H1 (cell line): ENCODE data around the gene BAZ1B. TPM values are rescaled to one million over a fixed set of nuclear protein-coding genes. Genes with fewer than 3 reads are reported as not detected.

Experiments used
- CTCF ChIA-PET: fragments of 300-600 bp; sonication (Branson Sonifier 250); formaldehyde crosslinking; loops from one replicate; lab custom pipeline; 2021; ENCODE audit not compliant: partially characterized antibody; lab: Charles Lee
- POLR2A ChIA-PET: fragments of 300-600 bp; sonication (Branson Sonifier 250); formaldehyde crosslinking; loops from one replicate; lab custom pipeline; 2021; ENCODE audit warnings: inconsistent platforms; ENCODE audit not compliant: partially characterized antibody; lab: Charles Lee
- DNase-seq, 2 experiments: peaks; one replicate each; pipeline versions ENCODE4 v3.0.0 to v3.0.0-alpha.2; 2010 to 2022; ENCODE audit warnings: low spot score in 2 of 2, low read depth in 1 of 2, mixed read lengths in 1 of 2
- FAIRE-seq: peaks from 2 replicates; lab custom pipeline; 2011; peaks lifted over from hg19 to GRCh38; lab: Jason Lieb, UNC
- H2AFZ ChIP-seq: 2 replicates; pipeline ENCODE4 v1.8.1; 2012; ENCODE audit warnings: low read length, inconsistent platforms
- H2AK5ac ChIP-seq: 2 replicates; pipeline ENCODE4 v1.6.1; 2013; ENCODE audit warnings: low read depth, low read length
- H2BK120ac ChIP-seq: replicated peaks from 2 replicates; pipeline ENCODE3; 2013; ENCODE audit warnings: low read depth, low read length, inconsistent platforms
- H2BK12ac ChIP-seq: 2 replicates; pipeline ENCODE4 v1.6.1; 2013; ENCODE audit warnings: low read depth, low read length
- H2BK15ac ChIP-seq: 2 replicates; pipeline ENCODE4 v1.6.1; 2013; ENCODE audit warnings: low read length
- H2BK20ac ChIP-seq: 2 replicates; pipeline ENCODE4 v1.6.1; 2013; ENCODE audit warnings: low read length
- H2BK5ac ChIP-seq: 2 replicates; pipeline ENCODE4 v1.6.1; 2013; ENCODE audit warnings: low read depth, low read length
- H3K14ac ChIP-seq: 2 replicates; pipeline ENCODE4 v1.6.1; 2013; ENCODE audit warnings: inconsistent platforms; ENCODE audit not compliant: insufficient read length
- H3K18ac ChIP-seq: 2 replicates; pipeline ENCODE4 v1.6.1; 2013; ENCODE audit warnings: low read length; ENCODE audit errors: extremely low read depth
- H3K23ac ChIP-seq: 2 replicates; pipeline ENCODE4 v1.6.1; 2013; ENCODE audit warnings: inconsistent platforms; ENCODE audit not compliant: insufficient read length
- H3K23me2 ChIP-seq: 2 replicates; pipeline ENCODE4 v1.6.1; 2013; ENCODE audit warnings: low read depth, low read length
- H3K27ac ChIP-seq: 2 replicates; pipeline ENCODE4 v1.6.1; 2011; ENCODE audit warnings: low read depth, low read length, inconsistent platforms
- H3K27me3 ChIP-seq, 4 experiments: replicated peaks in 1 of 4; 1 replicate in 1 of 4; 2 replicates in 3 of 4; pipeline versions ENCODE4 v1.6.1 to v1.8.1; 2011 to 2013; ENCODE audit warnings: low read length in 3 of 4, mild to moderate bottlenecking in 3 of 4, inconsistent platforms in 2 of 4, mixed read lengths in 2 of 4, moderate library complexity in 1 of 4; ENCODE audit not compliant: control insufficient read depth in 3 of 4, insufficient read depth in 3 of 4; ENCODE audit errors: extremely low read depth in 1 of 4
- H3K36me3 ChIP-seq, 4 experiments: 2 replicates each; pipeline versions ENCODE4 v1.6.1 to v1.8.1; 2011 to 2013; ENCODE audit warnings: mild to moderate bottlenecking in 4 of 4, low read length in 3 of 4, moderate library complexity in 2 of 4, control low read depth in 1 of 4, inconsistent platforms in 1 of 4; ENCODE audit not compliant: insufficient read depth in 4 of 4, control insufficient read depth in 2 of 4
- H3K4ac ChIP-seq: replicated peaks from 2 replicates; pipeline ENCODE3; 2013; ENCODE audit warnings: low read length, low read depth, mixed read lengths, inconsistent platforms; ENCODE audit not compliant: insufficient read length
- H3K4me1 ChIP-seq, 4 experiments: replicated peaks in 1 of 4; 1 replicate in 1 of 4; 2 replicates in 3 of 4; pipeline versions ENCODE4 v1.6.1 to v1.8.1; 2011 to 2013; ENCODE audit warnings: low read length in 3 of 4, inconsistent platforms in 2 of 4, mixed read lengths in 1 of 4; ENCODE audit not compliant: insufficient read depth in 4 of 4, control insufficient read depth in 3 of 4
- H3K4me2 ChIP-seq, 2 experiments: 2 replicates each; pipeline versions ENCODE4 v1.6.1 to v1.8.1; 2011 to 2013; ENCODE audit warnings: low read depth in 2 of 2, low read length in 2 of 2, control low read depth in 1 of 2, inconsistent platforms in 1 of 2, mild to moderate bottlenecking in 1 of 2; ENCODE audit not compliant: insufficient read depth in 1 of 2
- H3K4me3 ChIP-seq, 4 experiments: fragments of 200-600, 300-600 bp in 1 of 4; sonication (generic), shearing (Covaris generic), sonication (Bioruptor Twin) in 1 of 4; 2 replicates each; pipeline versions ENCODE4 v1.5.1 to v1.8.1; 2011 to 2016; ENCODE audit warnings: low read length in 4 of 4, low read depth in 3 of 4, control low read depth in 2 of 4, inconsistent platforms in 2 of 4, mild to moderate bottlenecking in 2 of 4, mixed read lengths in 1 of 4, moderate library complexity in 1 of 4; ENCODE audit not compliant: insufficient read depth in 2 of 4; ENCODE audit errors: extremely low read depth in 1 of 4
- H3K56ac ChIP-seq: replicated peaks from 2 replicates; pipeline ENCODE3; 2013; ENCODE audit warnings: low read depth, mild to moderate bottlenecking, mixed read lengths, low read length, inconsistent platforms; ENCODE audit not compliant: insufficient read length
- H3K79me1 ChIP-seq: 2 replicates; pipeline ENCODE4 v1.6.1; 2013; ENCODE audit warnings: low read depth, low read length, control low read depth
- H3K79me2 ChIP-seq, 2 experiments: 2 replicates each; pipeline versions ENCODE4 v1.6.1 to v1.8.1; 2012 to 2013; ENCODE audit warnings: low read length in 2 of 2, mild to moderate bottlenecking in 2 of 2, inconsistent platforms in 1 of 2; ENCODE audit not compliant: insufficient read depth in 2 of 2, control insufficient read depth in 1 of 2
- H3K9ac ChIP-seq, 4 experiments: replicated peaks in 1 of 4; 1 replicate in 1 of 4; 2 replicates in 3 of 4; pipeline versions ENCODE4 v1.6.1 to v1.8.1; 2011 to 2013; ENCODE audit warnings: low read depth in 3 of 4, low read length in 3 of 4, control low read depth in 2 of 4, mild to moderate bottlenecking in 2 of 4, moderate library complexity in 2 of 4, inconsistent platforms in 1 of 4; ENCODE audit errors: extremely low read depth in 1 of 4
- H3K9me3 ChIP-seq, 2 experiments: 2 replicates each; pipeline versions ENCODE4 v1.6.1 to v1.8.1; 2012 to 2013; ENCODE audit warnings: mild to moderate bottlenecking in 2 of 2, moderate library complexity in 2 of 2, control low read depth in 1 of 2, inconsistent platforms in 1 of 2, low read depth in 1 of 2, low read length in 1 of 2, mixed read lengths in 1 of 2; ENCODE audit not compliant: insufficient read depth in 2 of 2
- H4K20me1 ChIP-seq, 2 experiments: replicated peaks in 1 of 2; 2 replicates each; pipeline versions ENCODE3 to v1.8.1; 2011 to 2013; ENCODE audit warnings: inconsistent platforms in 2 of 2, low read length in 2 of 2, mild to moderate bottlenecking in 1 of 2; ENCODE audit not compliant: insufficient read depth in 2 of 2, control insufficient read depth in 1 of 2
- H4K5ac ChIP-seq: 2 replicates; pipeline ENCODE4 v1.6.1; 2013; ENCODE audit warnings: low read length, low read depth, mixed read lengths, inconsistent platforms; ENCODE audit not compliant: insufficient read length
- H4K8ac ChIP-seq: 2 replicates; pipeline ENCODE4 v1.8.0; 2013; ENCODE audit warnings: mild to moderate bottlenecking, moderate library complexity, low read length, inconsistent platforms; ENCODE audit not compliant: insufficient read depth; ENCODE audit errors: extremely low read depth
- H4K91ac ChIP-seq: replicated peaks from 2 replicates; pipeline ENCODE3; 2013; ENCODE audit warnings: low read length, mixed read lengths, inconsistent platforms; ENCODE audit not compliant: insufficient read length
- BCL11A ChIP-seq, 2 experiments: IDR thresholded peaks; one replicate each; pipeline ENCODE4 v1.6.1; 2011; ENCODE audit warnings: low read depth in 2 of 2, low read length in 2 of 2, mild to moderate bottlenecking in 2 of 2
- CREB1 ChIP-seq: IDR thresholded peaks from 2 replicates; pipeline ENCODE4 v1.6.1; 2012; ENCODE audit warnings: inconsistent platforms
- E2F6 ChIP-seq: IDR thresholded peaks from 2 replicates; pipeline ENCODE4 v1.6.1; 2012; ENCODE audit warnings: inconsistent platforms
- EP300 ChIP-seq, 2 experiments: IDR thresholded peaks; 1 replicate in 1 of 2; 2 replicates in 1 of 2; pipeline ENCODE4 v1.6.1; 2011 to 2012; ENCODE audit warnings: low read depth in 2 of 2, low read length in 2 of 2, mild to moderate bottlenecking in 2 of 2, borderline replicate concordance in 1 of 2, inconsistent platforms in 1 of 2, moderate library complexity in 1 of 2
- GABPA ChIP-seq: IDR thresholded peaks from 2 replicates; pipeline ENCODE4 v1.6.1; 2011; ENCODE audit warnings: mild to moderate bottlenecking, low read length, moderate library complexity, borderline replicate concordance; ENCODE audit not compliant: insufficient read depth
- POLR2AphosphoS5 ChIP-seq: IDR thresholded peaks from 2 replicates; pipeline ENCODE4 v1.6.1; 2011; ENCODE audit warnings: low read depth, low read length
- RAD21 ChIP-seq, 2 experiments: IDR thresholded peaks in 1 of 2; conservative IDR thresholded peaks in 1 of 2; 2 replicates each; pipeline ENCODE4 v1.6.1; 2011; ENCODE audit warnings: low read depth in 2 of 2, low read length in 2 of 2, improper control_type of control experiment in 1 of 2, inconsistent platforms in 1 of 2, mild to moderate bottlenecking in 1 of 2, moderate library complexity in 1 of 2
- RBBP5 ChIP-seq: IDR thresholded peaks from 2 replicates; pipeline ENCODE4 v1.7.1; 2012; ENCODE audit warnings: low read depth, mild to moderate bottlenecking, inconsistent platforms, low read length, moderate library complexity, borderline replicate concordance
- RFX5 ChIP-seq: IDR thresholded peaks from 2 replicates; pipeline ENCODE4 v1.6.1; 2011; ENCODE audit warnings: low read depth, low read length, improper control_type of control experiment, borderline replicate concordance
- SIRT6 ChIP-seq: IDR thresholded peaks from one replicate; pipeline ENCODE4 v1.7.1; 2012; ENCODE audit warnings: low read length, inconsistent platforms
- WGBS, 2 experiments: shearing (Covaris generic) in 1 of 2; methylation state at CpG; one replicate each; pipeline versions ENCODE4 v1.1.6 to v1.1.7; 2013 to 2015; ENCODE audit warnings: low lambda C conversion rate in 2 of 2, mixed read lengths in 2 of 2, inconsistent platforms in 1 of 2, low coverage in 1 of 2, missing lambda C conversion rate in 1 of 2; ENCODE audit not compliant: insufficient replicate concordance in 2 of 2, insufficient coverage in 1 of 2, insufficient read length in 1 of 2; ENCODE audit errors: extremely low coverage in 1 of 2, missing lambda C conversion rate in 1 of 2; 5-methylcytosine and 5-hydroxymethylcytosine counted together
- polyA plus RNA-seq, 7 experiments: library from polyadenylated mRNA; depleted of rRNA in 3 of 7; stranded (reverse) in 5 of 7; unstranded in 2 of 7; fragments of >200 nt in 5 of 7; fragments of 200-250 nt in 2 of 7; gene quantifications; 1 replicate in 5 of 7; 2 replicates in 1 of 7; 4 replicates in 1 of 7; pipeline versions ENCODE4 v1.2.1 to v1.2.3, GENCODE V29; 2011 to 2013; ENCODE audit warnings: missing spikeins in 2 of 7, mixed read lengths in 2 of 7
- total RNA-seq: library from RNA; stranded (reverse); fragmentation: NEBNext Ultra II Directional; extraction: Animal tissue kit (Norgen Biotek cat#: 25700); gene quantifications from 2 replicates; pipeline ENCODE4 v1.2.1, GENCODE V29; 2021

The BAZ1B gene
- total and polyA plus RNA-seq, 2 of the 8 experiments (the other 6 are each of a cell fraction or from before 2014, with no cell fraction given) = 21.0 to 86.8 TPM

GRCh38 chr7:73466112-73466511 is 56.0 kb downstream of the BAZ1B start:
- DNase-seq = no peak
- H3K14ac ChIP-seq = no peak overlapping the region
- CTCF ChIA-PET = interaction anchor here (0.9 to 2.6 kb wide), 2 partner anchors 14 to 31 kb away, joined by 3 to 9 read pairs; no protein-coding TSS in a partner anchor
- no peak for TF ChIP-seq POLR2AphosphoS5
- no peak for TF ChIP-seq GABPA
- TF ChIP-seq EP300 (IDR thresholded peaks at IDR 0.05; ENCODE audit: borderline replicate concordance in 1 of 2, low read depth in 2 of 2, low read length in 2 of 2) = no peak
- no peak for TF ChIP-seq CREB1
- TF ChIP-seq RAD21 (IDR thresholded peaks at IDR 0.05 in 1 of 2, conservative IDR thresholded peaks at IDR 0.05 in 1 of 2; ENCODE audit: low read depth in 2 of 2, low read length in 2 of 2) = no peak
- TF ChIP-seq RBBP5 = no peak
- TF ChIP-seq SIRT6 = no peak
- TF ChIP-seq BCL11A (IDR thresholded peaks at IDR 0.05; ENCODE audit: low read depth in 2 of 2, low read length in 2 of 2) = no peak
- no peak for TF ChIP-seq RFX5
- TF ChIP-seq E2F6 = no peak
- no peak overlapping the region for H3K56ac ChIP-seq
- no peak overlapping the region for H4K8ac ChIP-seq
- no peak overlapping the region for H2BK120ac ChIP-seq
- no peak overlapping the region for H3K18ac ChIP-seq
- no peaks in the 10 kb centered on the region for H3K79me1 ChIP-seq
- H3K23me2 ChIP-seq = no peaks in the 10 kb centered on the region
- no peaks in the 10 kb centered on the region for H3K9me3 ChIP-seq
- no peak overlapping the region for H3K4ac ChIP-seq
- 100% methylated on average over 1 of the region's 1 CpG; no CpG with 5 or more reads in 1 of the 2 experiments for WGBS, 2 experiments
- H3K9ac ChIP-seq = no peak overlapping the region
- H2BK20ac ChIP-seq = no peak overlapping the region
- no peak overlapping the region for H2BK15ac ChIP-seq
- no peak overlapping the region for H2AFZ ChIP-seq
- H3K36me3 ChIP-seq = peaks cover 37 to 95% (median 83%) of the 10 kb centered on the region in 4 experiments
- FAIRE-seq = no peak
- POLR2A ChIA-PET = no interaction called here
- no peak overlapping the region for H2AK5ac ChIP-seq
- H2BK5ac ChIP-seq = no peak overlapping the region
- no peaks in the 10 kb centered on the region for H3K27me3 ChIP-seq
- H3K4me1 ChIP-seq = no peaks in the 10 kb centered on the region
- H4K20me1 ChIP-seq = peaks cover 0 to 5% of the 10 kb centered on the region in 2 experiments
- no peak overlapping the region for H3K27ac ChIP-seq
- H4K5ac ChIP-seq = no peak overlapping the region
- no peaks in the 10 kb centered on the region; a peak in 1 of 4 replicates for H3K79me2 ChIP-seq
- no peak overlapping the region for H3K4me2 ChIP-seq
- H4K91ac ChIP-seq = no peak overlapping the region
- H2BK12ac ChIP-seq = no peak overlapping the region
- H3K4me3 ChIP-seq = no peak overlapping the region
- H3K23ac ChIP-seq = no peak overlapping the region
